ENCODE data around the gene PWWP2B.

The PWWP2B gene

GRCh38 chr10:132415956-132416355 is 19.0 kb downstream of the PWWP2B start:
- in situ Hi-C loops (cut with MboI; ENCODE audit: low sequenced_read_pairs) = no loop called here

- in situ Hi-C loops (cut with MboI; ENCODE audit: low sequenced_read_pairs) = no loop called here
Measured at GRCh38 chr10:132416566-132417256, 19.7 kb downstream of the PWWP2B start.

GRCh38 chr10:132417257-132417910 is 20.4 kb downstream of the PWWP2B start:
- in situ Hi-C loops (cut with MboI; ENCODE audit: low sequenced_read_pairs) = no loop called here

GRCh38 chr10:132417957-132418441 is 21.0 kb downstream of the PWWP2B start:
- in situ Hi-C loops (cut with MboI; ENCODE audit: low sequenced_read_pairs) = no loop called here

GRCh38 chr10:132418527-132419416 is 21.8 kb downstream of the PWWP2B start:
- in situ Hi-C loops (cut with MboI; ENCODE audit: low sequenced_read_pairs) = no loop called here

GRCh38 chr10:132419538-132420468 is 22.8 kb downstream of the PWWP2B start:
- in situ Hi-C loops (cut with MboI; ENCODE audit: low sequenced_read_pairs) = no loop called here

- in situ Hi-C loops (cut with MboI; ENCODE audit: low sequenced_read_pairs) = no loop called here
Measured at GRCh38 chr10:132420469-132420980, 23.5 kb downstream of the PWWP2B start.

- in situ Hi-C loops (cut with MboI; ENCODE audit: low sequenced_read_pairs) = no loop called here
Measured at GRCh38 chr10:132420981-132421846, 24.2 kb downstream of the PWWP2B start.

GRCh38 chr10:132421847-132422751 is 25.1 kb downstream of the PWWP2B start:
- in situ Hi-C loops (cut with MboI; ENCODE audit: low sequenced_read_pairs) = no loop called here

- in situ Hi-C loops (cut with MboI; ENCODE audit: low sequenced_read_pairs) = no loop called here
Measured at GRCh38 chr10:132422903-132423825, 26.2 kb downstream of the PWWP2B start.

- in situ Hi-C loops (cut with MboI; ENCODE audit: low sequenced_read_pairs) = no loop called here
Measured at GRCh38 chr10:132423966-132424861, 27.2 kb downstream of the PWWP2B start.

- in situ Hi-C loops (cut with MboI; ENCODE audit: low sequenced_read_pairs) = no loop called here
Measured at GRCh38 chr10:132425029-132425756, 28.2 kb downstream of the PWWP2B start.

GRCh38 chr10:132425757-132426155 is 28.8 kb downstream of the PWWP2B start:
- in situ Hi-C loops (cut with MboI; ENCODE audit: low sequenced_read_pairs) = no loop called here

- in situ Hi-C loops (cut with MboI; ENCODE audit: low sequenced_read_pairs) = no loop called here
Measured at GRCh38 chr10:132427006-132427771, 30.2 kb downstream of the PWWP2B start.

- in situ Hi-C loops (cut with MboI; ENCODE audit: low sequenced_read_pairs) = no loop called here
Measured at GRCh38 chr10:132427939-132428367, 31.0 kb downstream of the PWWP2B start.

All from HL-60/S4 treated with retinoic acid at 250 ng/mL for 4 days and 3 days (cell line).